ENCODE data around the gene PRKCA. TPM values are rescaled to one million over a fixed set of nuclear protein-coding genes. Genes with fewer than 3 reads are reported as not detected.

PRKCA gene
- total RNA-seq, 4 donors from 2014 or later = 3.9 to 12.1 (median 7.0) TPM

DNA sequence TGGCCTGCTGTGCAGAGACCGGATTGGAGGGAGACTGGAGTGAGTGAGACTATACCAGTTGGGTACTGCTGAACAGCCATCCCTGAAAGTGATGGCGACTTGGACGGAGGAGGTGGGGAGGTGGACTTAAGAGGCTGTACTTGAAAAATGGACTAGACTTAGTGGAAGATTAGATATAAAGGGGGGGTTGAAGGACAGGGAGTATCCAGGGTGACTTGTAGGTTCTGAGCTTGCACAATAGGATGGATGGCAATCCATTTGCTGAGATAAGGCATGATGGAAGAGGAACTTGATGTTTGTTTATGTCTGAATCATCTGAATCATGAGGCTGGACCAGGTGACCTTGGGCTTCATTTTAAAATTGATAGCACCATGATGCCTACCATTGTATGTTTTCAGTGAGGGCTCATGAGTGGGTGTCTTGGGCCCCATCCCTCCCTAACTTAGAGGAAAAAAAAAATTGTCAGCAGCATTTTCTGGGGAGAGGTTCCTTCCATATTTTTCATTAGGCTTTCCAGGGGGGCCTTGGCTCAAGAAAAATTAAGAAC, 41.2 kb downstream of the PRKCA start:
- no peak for TF ChIP-seq CTCF (IDR thresholded peaks at IDR 0.05; ENCODE audit: low read depth)

GRCh38 chr17:66344473-66344872, 42.1 kb downstream of the PRKCA start:
- TF ChIP-seq CTCF (IDR thresholded peaks at IDR 0.05; ENCODE audit: low read depth) = no peak

- no peak for TF ChIP-seq CTCF (IDR thresholded peaks at IDR 0.05; ENCODE audit: low read depth)
Measured at GRCh38 chr17:66345264-66345663, 42.9 kb downstream of the PRKCA start.

DNA sequence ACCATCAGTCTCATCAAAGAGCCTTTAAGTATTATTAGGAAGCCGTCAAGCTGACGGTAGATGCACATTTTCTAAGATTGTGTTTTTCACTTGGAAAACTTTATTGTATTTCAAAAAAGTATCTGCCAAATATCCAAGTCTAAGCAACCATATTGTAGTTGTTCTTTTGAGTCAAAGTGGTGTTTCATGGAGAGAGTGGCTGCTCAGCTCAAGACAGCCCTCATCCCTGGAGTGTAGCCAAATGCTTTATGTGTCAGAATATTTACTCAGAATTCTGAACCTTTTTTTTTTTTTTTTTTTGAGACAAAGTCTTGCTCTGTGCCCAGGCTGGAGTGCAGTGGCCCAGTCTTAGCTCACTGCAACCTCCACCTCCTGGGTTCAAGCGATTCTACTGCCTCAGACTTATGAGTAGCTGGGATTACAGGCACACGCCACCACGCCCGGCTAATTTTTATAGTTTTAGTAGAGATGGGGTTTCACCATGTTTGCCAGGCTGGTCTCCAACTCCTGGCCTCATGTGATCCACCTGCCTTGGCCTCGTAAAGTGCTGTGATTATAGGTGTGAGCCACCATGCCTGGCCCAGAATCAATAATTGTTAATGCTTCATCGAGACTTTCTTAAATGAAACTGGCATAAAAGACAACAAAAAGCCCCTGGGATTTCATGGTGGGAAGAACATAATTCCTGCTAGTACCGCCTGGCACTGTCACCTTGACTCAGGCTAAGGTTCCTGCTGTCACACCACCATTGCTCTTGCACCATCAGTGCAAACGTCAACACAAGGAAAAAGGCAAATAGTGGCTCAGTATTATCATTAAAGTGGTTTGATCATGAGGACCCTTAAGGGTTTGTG, 45.5 kb downstream of the PRKCA start:
- no peak for TF ChIP-seq CTCF (IDR thresholded peaks at IDR 0.05; ENCODE audit: low read depth)

DNA sequence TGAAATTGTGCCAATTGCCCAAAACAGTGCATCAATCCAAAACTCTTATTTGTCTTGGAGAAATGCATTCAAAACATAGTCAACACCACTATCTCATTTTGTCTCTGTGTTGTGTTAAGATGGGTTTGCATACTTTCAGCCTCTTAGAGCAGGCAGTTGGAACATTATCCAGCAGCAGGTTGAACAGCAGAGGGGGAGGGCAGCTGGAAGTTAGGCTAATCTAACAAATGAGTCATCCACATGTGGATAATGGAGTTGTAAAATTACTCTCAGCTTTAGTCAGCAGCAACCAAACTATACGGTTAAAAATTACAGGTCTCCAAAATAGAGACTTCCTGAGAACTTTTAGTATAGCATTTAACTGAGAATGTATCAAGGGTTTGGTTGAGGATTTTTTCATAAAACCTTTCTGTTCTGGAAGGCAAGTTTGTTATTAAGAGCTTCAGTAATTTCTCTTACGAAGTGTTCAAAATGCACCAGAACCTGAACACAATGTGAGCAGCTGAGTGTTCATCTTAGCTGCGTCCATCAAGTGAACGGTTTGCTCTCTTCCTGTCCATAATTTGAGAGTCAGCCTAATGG, 46.3 kb downstream of the PRKCA start:
- no peak for TF ChIP-seq CTCF (IDR thresholded peaks at IDR 0.05; ENCODE audit: low read depth)

DNA sequence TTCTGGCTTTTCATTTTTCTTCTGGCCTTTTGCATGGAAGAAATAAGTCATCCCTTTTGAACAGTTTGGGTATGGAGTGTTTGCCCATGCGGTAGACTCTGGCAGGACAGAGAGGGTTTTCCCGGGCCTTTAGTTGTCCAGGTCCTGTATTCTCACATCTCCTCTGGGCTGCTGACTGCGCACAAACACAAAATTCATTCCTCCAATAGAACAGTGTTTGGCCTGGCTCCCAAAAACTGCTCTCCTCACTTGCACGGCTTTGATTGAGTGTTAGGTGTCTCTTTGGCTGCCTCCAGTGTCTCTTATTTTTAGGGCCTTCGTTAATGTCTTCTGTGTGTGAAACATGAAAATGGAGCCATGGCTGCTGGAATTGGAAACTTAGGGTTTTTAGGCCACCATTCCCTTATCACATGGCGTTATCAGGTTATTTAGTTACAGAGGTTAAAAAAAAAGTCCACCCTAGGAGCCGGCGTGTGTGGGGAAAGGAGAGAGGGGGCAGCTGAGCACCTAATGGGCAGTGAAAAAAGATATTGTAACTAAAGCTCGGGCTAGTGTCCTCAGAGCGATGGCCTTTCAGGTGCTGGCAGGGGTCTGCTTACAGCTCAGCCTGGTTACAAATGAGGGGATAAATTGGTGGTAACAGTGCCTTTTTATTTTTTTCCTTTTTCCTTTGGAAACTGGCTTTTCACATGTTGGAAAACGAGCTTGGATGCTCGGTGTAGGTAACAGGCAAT, 47.3 kb downstream of the PRKCA start:
- TF ChIP-seq CTCF (IDR thresholded peaks at IDR 0.05; ENCODE audit: low read depth) = no peak

GRCh38 chr17:66351033-66351432, 48.6 kb downstream of the PRKCA start:
- TF ChIP-seq CTCF (IDR thresholded peaks at IDR 0.05; ENCODE audit: low read depth) = no peak
